ENCODE measurements around the gene MYH7. TPM values are rescaled to one million over a fixed set of nuclear protein-coding genes. Genes with fewer than 3 reads are reported as not detected.
"Not testable (repeated sequence)": the region's sequence is repeated elsewhere in the genome, so short reads cannot be mapped to it uniquely, and the experiment has no call there.

The MYH7 gene
- total and polyA plus RNA-seq, 8 donors = 0.03 to 2.0 (median 0.05) TPM; not detected in 1

DNA sequence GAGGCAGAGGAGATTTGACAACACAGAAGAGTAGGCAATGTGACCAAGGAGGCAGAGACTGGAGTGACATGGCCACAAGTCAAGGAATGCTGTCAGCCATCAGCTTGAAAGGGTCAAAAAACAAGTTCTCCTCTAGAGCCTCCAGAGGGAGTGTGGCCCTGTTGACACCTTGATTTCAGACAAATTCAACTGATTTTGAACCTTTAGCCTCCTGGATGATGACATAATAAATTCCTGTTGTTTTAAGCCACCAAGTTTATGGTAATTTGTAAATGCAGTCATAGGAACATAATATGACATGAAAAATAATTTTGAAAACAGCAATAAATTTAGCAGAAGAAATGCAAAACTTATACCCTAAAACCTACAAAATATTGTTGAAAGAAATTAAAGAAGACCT, 25.5 kb upstream of the MYH7 start:
- H3K9me3 ChIP-seq = no peaks in the 10 kb centered on the region
- peaks cover 3 to 32% of the 10 kb centered on the region in 2 donors for H3K27me3 ChIP-seq
- TF ChIP-seq, protein P1, sequence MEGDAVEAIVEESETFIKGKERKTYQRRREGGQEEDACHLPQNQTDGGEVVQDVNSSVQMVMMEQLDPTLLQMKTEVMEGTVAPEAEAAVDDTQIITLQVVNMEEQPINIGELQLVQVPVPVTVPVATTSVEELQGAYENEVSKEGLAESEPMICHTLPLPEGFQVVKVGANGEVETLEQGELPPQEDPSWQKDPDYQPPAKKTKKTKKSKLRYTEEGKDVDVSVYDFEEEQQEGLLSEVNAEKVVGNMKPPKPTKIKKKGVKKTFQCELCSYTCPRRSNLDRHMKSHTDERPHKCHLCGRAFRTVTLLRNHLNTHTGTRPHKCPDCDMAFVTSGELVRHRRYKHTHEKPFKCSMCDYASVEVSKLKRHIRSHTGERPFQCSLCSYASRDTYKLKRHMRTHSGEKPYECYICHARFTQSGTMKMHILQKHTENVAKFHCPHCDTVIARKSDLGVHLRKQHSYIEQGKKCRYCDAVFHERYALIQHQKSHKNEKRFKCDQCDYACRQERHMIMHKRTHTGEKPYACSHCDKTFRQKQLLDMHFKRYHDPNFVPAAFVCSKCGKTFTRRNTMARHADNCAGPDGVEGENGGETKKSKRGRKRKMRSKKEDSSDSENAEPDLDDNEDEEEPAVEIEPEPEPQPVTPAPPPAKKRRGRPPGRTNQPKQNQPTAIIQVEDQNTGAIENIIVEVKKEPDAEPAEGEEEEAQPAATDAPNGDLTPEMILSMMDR (IDR thresholded peaks at IDR 0.05) = no peak
- no peaks in the 10 kb centered on the region for H3K4me1 ChIP-seq
- no peak overlapping the region for H3K4me3 ChIP-seq
- no peak overlapping the region for H3K27ac ChIP-seq
- ATAC-seq = no peak
- intact Hi-C loops (cut with DNase I) = no loop called here
- no peaks in the 10 kb centered on the region for H3K36me3 ChIP-seq
- DNase-seq = no peak

DNA sequence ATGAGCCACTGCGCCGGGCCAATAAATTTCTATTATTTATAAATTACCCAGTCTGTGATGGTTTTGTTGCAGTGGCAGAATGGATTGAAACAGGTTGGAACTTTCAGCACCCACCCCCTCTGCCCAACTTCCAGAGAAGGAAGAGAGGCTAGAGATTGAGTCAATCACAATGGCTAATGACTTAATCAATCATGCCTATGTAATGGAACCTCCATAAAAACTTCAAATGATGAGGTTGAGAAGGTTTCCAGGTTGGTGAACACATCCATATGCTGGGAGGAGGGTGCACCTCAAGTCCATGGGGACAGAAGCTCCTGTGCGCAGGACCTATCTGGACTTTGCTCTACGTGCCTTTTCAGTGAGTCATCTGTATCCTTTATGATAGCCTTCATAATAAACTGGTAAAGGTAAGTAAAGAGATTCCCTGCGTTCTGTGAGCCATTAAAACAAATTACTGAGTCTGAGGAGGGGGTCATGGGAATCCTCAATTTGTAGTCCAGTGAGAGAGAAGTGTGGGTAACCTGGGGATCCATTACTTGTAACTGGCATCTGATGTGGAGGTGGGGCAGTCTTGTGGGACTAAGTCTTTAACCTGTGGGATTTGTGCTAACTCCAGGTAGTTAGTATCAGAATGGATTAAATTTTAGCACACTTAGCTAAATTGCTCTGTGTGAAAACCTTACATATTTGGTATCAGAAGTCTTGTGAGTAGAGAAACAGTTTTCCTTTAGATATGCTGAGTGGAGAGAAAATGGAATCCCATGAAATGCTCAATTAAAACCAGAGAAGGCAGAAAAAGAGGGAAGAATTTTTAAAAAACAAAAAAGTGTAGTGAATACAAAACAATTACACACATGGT, 22.4 kb upstream of the MYH7 start:
- no peaks in the 10 kb centered on the region for H3K4me1 ChIP-seq
- H3K36me3 ChIP-seq = no peaks in the 10 kb centered on the region
- ATAC-seq (no peak), DNase-seq (no peak)
- no peak overlapping the region for H3K4me3 ChIP-seq
- H3K9me3 ChIP-seq = no peaks in the 10 kb centered on the region
- H3K27ac ChIP-seq = no peak overlapping the region
- intact Hi-C loops (cut with DNase I) = no loop called here
- peaks cover 3 to 45% of the 10 kb centered on the region in 2 donors for H3K27me3 ChIP-seq
- TF ChIP-seq, protein P1 (IDR thresholded peaks at IDR 0.05) = no peak

DNA sequence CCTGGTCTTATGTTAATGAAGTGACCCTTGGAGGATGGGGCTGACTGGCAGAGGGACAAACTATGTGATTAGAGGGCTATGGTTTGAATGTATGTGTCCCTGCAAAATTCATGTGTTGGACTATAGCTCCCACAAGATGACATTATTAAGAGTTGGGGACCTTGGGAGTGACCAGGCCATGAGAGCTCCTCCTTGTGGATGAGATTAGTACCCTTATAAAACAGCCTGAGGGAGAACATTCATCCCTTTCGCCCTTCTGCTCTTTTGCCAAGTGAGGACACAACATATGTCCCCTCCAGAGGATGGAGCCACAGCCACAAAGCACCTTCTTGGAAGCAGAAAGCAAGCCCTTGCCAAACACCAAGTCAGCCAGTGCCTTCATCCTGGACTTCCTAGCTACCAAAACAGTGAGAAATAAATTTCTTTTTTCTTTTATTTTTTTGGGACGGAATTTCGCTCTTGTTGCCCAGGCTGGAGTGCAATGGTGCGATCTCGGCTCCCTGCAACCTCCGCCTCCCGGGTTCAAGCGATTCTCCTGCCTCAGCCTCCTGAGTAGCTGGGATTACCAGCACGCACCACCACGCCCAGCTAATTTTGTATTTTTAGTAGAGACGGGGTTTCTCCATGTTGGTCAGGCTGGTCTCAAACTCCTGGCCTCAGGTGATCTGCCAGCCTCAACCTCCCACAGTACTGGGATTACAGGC, 21.6 kb upstream of the MYH7 start:
- DNase-seq; H3K4me1 ChIP-seq; H3K4me3 ChIP-seq; ATAC-seq; H3K9me3 ChIP-seq; H3K36me3 ChIP-seq; H3K27ac ChIP-seq; intact Hi-C loops (cut with DNase I): not testable (repeated sequence)
- peaks cover 3 to 50% of the 10 kb centered on the region in 2 donors for H3K27me3 ChIP-seq

DNA sequence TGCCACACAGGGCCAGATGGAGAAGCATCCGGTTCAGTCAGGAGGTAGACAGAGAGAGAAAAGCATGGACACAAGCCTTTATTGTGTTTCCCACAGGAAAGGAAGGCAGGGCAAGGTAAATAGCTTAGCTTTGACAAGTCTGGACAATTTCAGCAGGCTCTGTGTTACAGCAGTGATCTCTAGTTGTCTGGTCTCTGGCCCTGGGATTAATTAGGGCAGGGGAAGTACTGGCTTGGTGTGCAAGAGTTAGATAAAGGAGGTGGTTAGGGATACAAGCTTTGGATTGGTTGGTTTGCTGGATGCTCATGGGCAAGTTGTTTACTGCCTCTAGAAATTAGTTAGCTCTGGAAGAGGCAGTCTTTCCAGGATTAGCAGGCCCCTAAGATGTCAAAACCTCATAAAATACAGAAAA, 19.0 kb upstream of the MYH7 start:
- intact Hi-C loops (cut with DNase I) = no loop called here
- TF ChIP-seq, protein P1 (IDR thresholded peaks at IDR 0.05) = no peak
- no peak for DNase-seq
- Histone ChIP-seq H3K36me3 (no peaks in the 10 kb centered on the region), H3K27ac (no peak overlapping the region), H3K9me3 (peaks cover 0 to 3% of the 10 kb centered on the region in 2 donors), H3K4me1 (no peaks in the 10 kb centered on the region), H3K4me3 (no peak overlapping the region), H3K27me3 (peaks cover 3 to 42% of the 10 kb centered on the region in 2 donors)
- ATAC-seq = no peak

DNA sequence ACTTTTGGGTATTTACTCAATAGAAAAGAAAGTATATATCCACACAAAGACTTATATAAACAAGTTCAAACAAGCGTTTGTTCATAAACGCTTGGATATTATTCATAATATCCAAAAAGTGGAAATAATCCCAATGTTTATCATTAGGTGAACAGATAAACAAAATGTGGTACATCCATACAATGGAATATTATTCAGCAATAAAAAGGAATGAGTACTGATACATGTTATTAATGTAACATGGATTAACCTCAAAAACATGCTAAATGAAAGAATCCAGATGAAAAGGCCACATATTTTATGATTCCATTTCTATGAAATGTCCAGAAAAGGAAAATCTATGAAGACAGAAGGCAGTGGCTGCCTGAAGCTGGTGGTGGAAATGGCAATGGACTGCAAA, 16.8 kb upstream of the MYH7 start:
- no peak overlapping the region for H3K27ac ChIP-seq
- TF ChIP-seq, protein P1 (IDR thresholded peaks at IDR 0.05) = no peak
- ATAC-seq (no peak), DNase-seq (no peak)
- no peak overlapping the region for H3K4me3 ChIP-seq
- peaks cover 0 to 3% of the 10 kb centered on the region in 2 donors for H3K9me3 ChIP-seq
- H3K36me3 ChIP-seq = no peaks in the 10 kb centered on the region
- intact Hi-C loops (cut with DNase I) = no loop called here
- H3K27me3 ChIP-seq = peaks cover 0 to 27% of the 10 kb centered on the region in 2 donors
- no peaks in the 10 kb centered on the region for H3K4me1 ChIP-seq

All from left lung (tissue), 10 donors.